Vagina (tissue), 2 donors: ENCODE measurements around the gene SPINK1.

Source experiments
- CTCF ChIP-seq, 3 experiments: fragments of 450-650 bp in 2 of 3; fragments of 200-600 bp in 1 of 3; sonication (generic) in 1 of 3; IDR thresholded peaks; one replicate each; pipeline ENCODE4 v1.5.1; 2017 to 2019; ENCODE audit warnings: antibody characterized with exemption in 3 of 3, mild to moderate bottlenecking in 2 of 3, moderate library complexity in 2 of 3
- POLR2A ChIP-seq, 2 donors: fragments of 450-650 bp; IDR thresholded peaks; one replicate each; pipeline ENCODE4 v1.6.1; 2017; ENCODE audit warnings: antibody characterized with exemption in 2 of 2, mild to moderate bottlenecking in 2 of 2, moderate library complexity in 2 of 2

GRCh38 chr5:147878066-147878759, 46.7 kb upstream of the SPINK1 start, which contains the start of gene SCGB3A2:
- TF ChIP-seq CTCF (IDR thresholded peaks at IDR 0.05) (no peak), POLR2A (IDR thresholded peaks at IDR 0.05) (no peak)
